Upper lobe of left lung (tissue), 4 donors: ENCODE measurements around the gene MORC2.

Experiments used
- EP300 ChIP-seq, 4 donors: sonication (generic); formaldehyde crosslinking; IDR thresholded peaks; one replicate each; pipeline ENCODE4 v1.5.1; 2017; ENCODE audit warnings: antibody characterized with exemption in 4 of 4, control low read depth in 2 of 4
- POLR2A ChIP-seq, 4 donors: fragments of 450-650 bp; IDR thresholded peaks; one replicate each; pipeline ENCODE4 v1.5.1; 2016 to 2017; ENCODE audit warnings: antibody characterized with exemption in 4 of 4, mild to moderate bottlenecking in 2 of 4
- POLR2AphosphoS5 ChIP-seq, 2 donors: sonication (generic); formaldehyde crosslinking; IDR thresholded peaks; one replicate each; pipeline ENCODE4 v1.5.1; 2017; ENCODE audit warnings: antibody characterized with exemption in 2 of 2
- TF ChIP-seq, protein P1 (sequence below), 6 experiments: fragments of 450-650 bp in 4 of 6; fragments of 200-600 bp in 2 of 6; sonication (generic) in 2 of 6; IDR thresholded peaks; one replicate each; pipeline ENCODE4 v1.5.1; 2016 to 2019; ENCODE audit warnings: antibody characterized with exemption in 6 of 6

DNA sequence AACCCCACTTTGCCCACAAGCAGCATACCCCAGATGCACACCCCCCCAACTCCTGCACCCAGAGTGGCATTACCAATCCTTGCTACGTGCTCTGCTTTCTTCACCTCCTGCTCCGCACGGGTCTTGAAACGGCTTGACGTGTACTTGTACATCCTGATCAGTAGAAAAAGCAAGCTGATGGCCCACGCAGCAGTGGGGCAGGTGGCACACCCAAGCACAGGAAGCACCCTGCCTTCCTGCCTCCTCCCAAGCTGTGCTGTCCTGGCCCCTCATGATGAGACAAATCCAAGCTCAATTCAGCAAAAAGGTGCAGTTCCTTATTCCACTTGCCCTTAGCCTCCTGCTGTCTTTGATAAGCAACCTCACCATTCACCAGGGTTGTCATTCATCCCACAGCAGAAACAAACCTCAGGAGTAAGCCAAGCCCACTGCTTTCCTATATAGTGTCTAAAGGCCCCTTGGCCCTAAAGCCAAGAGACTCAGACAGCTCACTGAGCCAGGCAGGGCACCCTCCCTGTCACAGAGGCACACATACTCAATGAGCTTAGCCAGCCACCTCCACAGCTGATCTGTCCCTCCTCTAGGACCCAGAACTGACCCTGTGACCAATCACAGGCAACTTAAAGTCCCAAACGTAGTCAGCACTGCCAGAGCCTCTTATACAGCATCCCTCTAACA, 27.8 kb downstream of the MORC2 start:
- no peak for TF ChIP-seq POLR2A (IDR thresholded peaks at IDR 0.05)
- no peak for TF ChIP-seq POLR2AphosphoS5 (IDR thresholded peaks at IDR 0.05)
- TF ChIP-seq, protein P1, sequence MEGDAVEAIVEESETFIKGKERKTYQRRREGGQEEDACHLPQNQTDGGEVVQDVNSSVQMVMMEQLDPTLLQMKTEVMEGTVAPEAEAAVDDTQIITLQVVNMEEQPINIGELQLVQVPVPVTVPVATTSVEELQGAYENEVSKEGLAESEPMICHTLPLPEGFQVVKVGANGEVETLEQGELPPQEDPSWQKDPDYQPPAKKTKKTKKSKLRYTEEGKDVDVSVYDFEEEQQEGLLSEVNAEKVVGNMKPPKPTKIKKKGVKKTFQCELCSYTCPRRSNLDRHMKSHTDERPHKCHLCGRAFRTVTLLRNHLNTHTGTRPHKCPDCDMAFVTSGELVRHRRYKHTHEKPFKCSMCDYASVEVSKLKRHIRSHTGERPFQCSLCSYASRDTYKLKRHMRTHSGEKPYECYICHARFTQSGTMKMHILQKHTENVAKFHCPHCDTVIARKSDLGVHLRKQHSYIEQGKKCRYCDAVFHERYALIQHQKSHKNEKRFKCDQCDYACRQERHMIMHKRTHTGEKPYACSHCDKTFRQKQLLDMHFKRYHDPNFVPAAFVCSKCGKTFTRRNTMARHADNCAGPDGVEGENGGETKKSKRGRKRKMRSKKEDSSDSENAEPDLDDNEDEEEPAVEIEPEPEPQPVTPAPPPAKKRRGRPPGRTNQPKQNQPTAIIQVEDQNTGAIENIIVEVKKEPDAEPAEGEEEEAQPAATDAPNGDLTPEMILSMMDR (IDR thresholded peaks at IDR 0.05): no peak
- no peak for TF ChIP-seq EP300 (IDR thresholded peaks at IDR 0.05)
